GM12878 (cell line): Measurements from ENCODE around the gene INHBE. TPM values are rescaled to one million over a fixed set of nuclear protein-coding genes. Genes with fewer than 3 reads are reported as not detected.

Experiments used
- ATAC-seq: fragments of 200-7000 bp; cut with Tn5 transposase; 3 replicates; pipeline ENCODE4 v1.9.1; 2020; ENCODE audit warnings: mild to moderate bottlenecking, moderate library complexity
- BruUV-seq: library from RNA; stranded (reverse); fragments of 400-500 nt; replicated peaks from 2 replicates; lab custom pipeline; 2021; lab: Mats Ljungman, UMichigan
- CTCF ChIA-PET: fragments of 300-600 bp; sonication (Branson Sonifier 250); formaldehyde crosslinking; extraction: SDS; loops from one replicate; lab custom pipeline; 2021; ENCODE audit warnings: inconsistent platforms; lab: Yijun Ruan, JAX
- POLR2A ChIA-PET: fragments of 350-600 bp; formaldehyde crosslinking; extraction: SDS; loops from one replicate; lab custom pipeline; 2021; ENCODE audit warnings: inconsistent platforms; lab: Charles Lee
- RAD21 ChIA-PET: fragments of 300-600 bp; sonication (Branson Sonifier 250); formaldehyde crosslinking; loops from one replicate; lab custom pipeline; 2023; ENCODE audit warnings: antibody characterized with exemption; ENCODE audit not compliant: unreplicated experiment; lab: Charles Lee
- SMC1A ChIA-PET: fragments of 300-600 bp; sonication (Branson Sonifier 250); formaldehyde crosslinking; loops from one replicate; lab custom pipeline; 2023; ENCODE audit not compliant: unreplicated experiment, uncharacterized antibody; lab: Charles Lee
- DNase-seq: peaks from one replicate; pipeline ENCODE4 v3.0.0-alpha.2; 2011; ENCODE audit warnings: low read depth, low spot score
- FAIRE-seq: peaks from 3 replicates; lab custom pipeline; 2011; peaks lifted over from hg19 to GRCh38; lab: Jason Lieb, UNC
- H2AFZ ChIP-seq: 2 replicates; pipeline ENCODE4 v1.6.0; 2011; ENCODE audit warnings: low read depth, low read length, control low read depth; ENCODE audit not compliant: control insufficient read depth
- H3K27ac ChIP-seq: 2 replicates; pipeline ENCODE4 v1.5.1; 2011; ENCODE audit warnings: control low read depth; ENCODE audit not compliant: control insufficient read depth, insufficient read depth
- H3K27me3 ChIP-seq, 2 experiments: replicated peaks in 1 of 2; 2 replicates each; pipeline versions ENCODE4 v1.6.0 to v1.6.1; 2011; ENCODE audit warnings: low read length in 1 of 2; ENCODE audit not compliant: control insufficient read depth in 2 of 2, insufficient read depth in 2 of 2
- H3K36me3 ChIP-seq, 2 experiments: 2 replicates each; pipeline ENCODE4 v1.5.1; 2011; ENCODE audit warnings: low read length in 1 of 2; ENCODE audit not compliant: control insufficient read depth in 2 of 2, insufficient read depth in 2 of 2
- H3K4me1 ChIP-seq: 2 replicates; pipeline ENCODE4 v1.6.1; 2011; ENCODE audit warnings: mild to moderate bottlenecking, low read length, moderate library complexity, mixed read lengths; ENCODE audit not compliant: control insufficient read depth, insufficient read depth
- H3K4me2 ChIP-seq: 2 replicates; pipeline ENCODE4 v1.6.0; 2011; ENCODE audit warnings: control low read depth; ENCODE audit not compliant: control insufficient read depth, insufficient read depth
- H3K4me3 ChIP-seq: fragments of 200-600 bp; sonication (generic); 2 replicates; pipeline ENCODE4 v1.5.1; 2016
- H3K79me2 ChIP-seq: 2 replicates; pipeline ENCODE4 v1.6.0; 2011; ENCODE audit warnings: low read length; ENCODE audit not compliant: control insufficient read depth, insufficient read depth
- H3K9ac ChIP-seq: 2 replicates; pipeline ENCODE4 v1.8.0; 2011; ENCODE audit warnings: low read length, control low read depth, mixed read lengths; ENCODE audit not compliant: control insufficient read depth, insufficient read depth
- H3K9me3 ChIP-seq: replicated peaks from 3 replicates; pipeline ENCODE4 v1.5.1; 2011; ENCODE audit warnings: mild to moderate bottlenecking, low read length; ENCODE audit not compliant: control insufficient read depth, insufficient read depth
- H4K20me1 ChIP-seq: 2 replicates; pipeline ENCODE4 v1.6.0; 2011; ENCODE audit not compliant: control insufficient read depth, insufficient read depth
- SRF ChIP-seq, 2 experiments: IDR thresholded peaks; 2 replicates each; pipeline ENCODE4 v1.6.1; 2011; ENCODE audit warnings: low read depth in 2 of 2, low read length in 2 of 2, mild to moderate bottlenecking in 1 of 2, moderate library complexity in 1 of 2
- WGBS: methylation state at CpG from one replicate; pipeline ENCODE4 v1.1.6; 2016; ENCODE audit warnings: low lambda C conversion rate; ENCODE audit not compliant: insufficient replicate concordance, insufficient coverage; ENCODE audit errors: missing lambda C conversion rate; 5-methylcytosine and 5-hydroxymethylcytosine counted together
- in situ Hi-C: fragments of 300-500 bp; cut with MboI; formaldehyde crosslinking; loops from 9 replicates; pipeline ENCODE4 v1.14.3; 2018; ENCODE audit warnings: mixed read lengths
- intact Hi-C: fragments of 100-400 bp; cut with micrococcal nuclease; formaldehyde crosslinking; loops from one replicate; pipeline ENCODE4 v1.14.2; 2022; ENCODE audit not compliant: unreplicated experiment
- polyA plus RNA-seq, 11 experiments: library from polyadenylated mRNA; depleted of rRNA in 4 of 11; unstranded in 6 of 11; stranded (reverse) in 5 of 11; fragments of >200 nt; fragmentation: Nextera tagmentation in 4 of 11; fragmentation: Illumina TruSeq in 1 of 11; extraction: Ambion mirVana in 4 of 11; extraction: Trizol in 1 of 11; gene quantifications; 1 replicate in 1 of 11; 2 replicates in 10 of 11; pipeline versions ENCODE4 v1.2.1 to v1.2.3, GENCODE V29; 2011 to 2016; ENCODE audit warnings: inconsistent platforms in 2 of 11, missing spikeins in 2 of 11, low read depth in 1 of 11
- total RNA-seq, 4 experiments: library from RNA; depleted of rRNA in 3 of 4; stranded (reverse); fragments of >200 nt in 3 of 4; fragmentation: Illumina TruSeq in 1 of 4; extraction: Trizol in 1 of 4; gene quantifications; 2 replicates each; pipeline versions ENCODE4 v1.2.1 to v1.2.3, GENCODE V29; 2013 to 2021
- TF ChIP-seq, protein P1 (sequence below): fragments of 150-350 bp; IDR thresholded peaks from 2 replicates; pipeline ENCODE4 v1.6.1; 2014; ENCODE audit warnings: mild to moderate bottlenecking, low read depth, low read length
- TF ChIP-seq, protein P2 (sequence below): fragments of 450-650 bp; IDR thresholded peaks from 2 replicates; pipeline ENCODE4 v1.6.1; 2017; ENCODE audit warnings: borderline replicate concordance

The INHBE gene
- total and polyA plus RNA-seq, 10 of the 15 experiments (the other 5 are each of a cell fraction or from before 2014, with no cell fraction given): 0.09 to 2.5 (median 0.37) TPM

DNA sequence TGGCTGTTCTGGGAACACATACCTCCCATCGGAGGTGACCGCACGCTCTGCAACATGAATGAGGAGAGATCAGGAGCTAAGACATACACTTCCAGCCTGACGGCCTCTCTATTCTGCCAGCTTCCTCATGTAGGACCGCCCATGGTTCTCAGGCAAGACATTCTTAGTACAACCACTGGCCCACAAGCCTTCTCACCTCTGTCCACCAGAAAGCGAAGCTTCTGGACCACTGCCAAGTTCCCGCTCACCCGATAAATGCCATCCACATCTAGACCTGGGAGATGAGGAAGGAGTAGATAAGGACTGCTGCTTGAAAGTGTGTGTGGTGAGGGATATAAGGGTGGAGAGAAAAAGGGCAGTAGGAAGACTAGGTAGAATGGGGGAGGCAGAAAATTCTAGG is 19.3 kb downstream of the INHBE start:
- Histone ChIP-seq H4K20me1 (no peaks in the 10 kb centered on the region), H3K9me3 (no peaks in the 10 kb centered on the region), H3K36me3 (peaks cover 1 to 27% of the 10 kb centered on the region in 2 experiments), H3K4me2 (peak overlapping the region; percentile 31; the same call in 1 of the 2 replicates), H3K4me3 (no peak overlapping the region), H3K79me2 (peaks cover 44% of the 10 kb centered on the region), H3K9ac (no peak overlapping the region), H3K27me3 (no peaks in the 10 kb centered on the region), H3K27ac (no peak overlapping the region), H3K4me1 (peaks cover 21% of the 10 kb centered on the region), H2AFZ (no peak overlapping the region)
- 98% methylated on average over 8 of the region's 8 CpGs for WGBS
- intact Hi-C loops: loop anchor here (10.0 kb wide), 1 partner anchor 280 kb away; the partner anchor contains the start of genes CDK4 and MARCHF9
- ChIA-PET CTCF (interaction anchor here (0.6 to 8.1 kb wide), 7 partner anchors 9 to 163 kb away, joined by 3 to 114 read pairs (median 3); partner anchors contain the start of gene GLI1), POLR2A (interaction anchor here (0.6 to 1.3 kb wide), 4 partner anchors 8 to 19 kb away, joined by 3 read pairs; partner anchors contain the start of gene INHBE), RAD21 (no interaction called here), SMC1A (no interaction called here)
- ATAC-seq (no peak), FAIRE-seq (no peak), DNase-seq (no peak)
- BruUV-seq: no TSS peak
- TF ChIP-seq, protein P1, sequence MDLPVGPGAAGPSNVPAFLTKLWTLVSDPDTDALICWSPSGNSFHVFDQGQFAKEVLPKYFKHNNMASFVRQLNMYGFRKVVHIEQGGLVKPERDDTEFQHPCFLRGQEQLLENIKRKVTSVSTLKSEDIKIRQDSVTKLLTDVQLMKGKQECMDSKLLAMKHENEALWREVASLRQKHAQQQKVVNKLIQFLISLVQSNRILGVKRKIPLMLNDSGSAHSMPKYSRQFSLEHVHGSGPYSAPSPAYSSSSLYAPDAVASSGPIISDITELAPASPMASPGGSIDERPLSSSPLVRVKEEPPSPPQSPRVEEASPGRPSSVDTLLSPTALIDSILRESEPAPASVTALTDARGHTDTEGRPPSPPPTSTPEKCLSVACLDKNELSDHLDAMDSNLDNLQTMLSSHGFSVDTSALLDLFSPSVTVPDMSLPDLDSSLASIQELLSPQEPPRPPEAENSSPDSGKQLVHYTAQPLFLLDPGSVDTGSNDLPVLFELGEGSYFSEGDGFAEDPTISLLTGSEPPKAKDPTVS: no peak
- TF ChIP-seq SRF (IDR thresholded peaks at IDR 0.05; ENCODE audit: low read depth in 2 of 2, low read length in 2 of 2): no peak
- TF ChIP-seq, protein P2, sequence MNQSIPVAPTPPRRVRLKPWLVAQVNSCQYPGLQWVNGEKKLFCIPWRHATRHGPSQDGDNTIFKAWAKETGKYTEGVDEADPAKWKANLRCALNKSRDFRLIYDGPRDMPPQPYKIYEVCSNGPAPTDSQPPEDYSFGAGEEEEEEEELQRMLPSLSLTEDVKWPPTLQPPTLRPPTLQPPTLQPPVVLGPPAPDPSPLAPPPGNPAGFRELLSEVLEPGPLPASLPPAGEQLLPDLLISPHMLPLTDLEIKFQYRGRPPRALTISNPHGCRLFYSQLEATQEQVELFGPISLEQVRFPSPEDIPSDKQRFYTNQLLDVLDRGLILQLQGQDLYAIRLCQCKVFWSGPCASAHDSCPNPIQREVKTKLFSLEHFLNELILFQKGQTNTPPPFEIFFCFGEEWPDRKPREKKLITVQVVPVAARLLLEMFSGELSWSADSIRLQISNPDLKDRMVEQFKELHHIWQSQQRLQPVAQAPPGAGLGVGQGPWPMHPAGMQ: no peak
- in situ Hi-C loops: no loop called here
